NCI-H2227 (cell line): ENCODE results near the gene SH2D1B.
A peak's percentile ranks its signal among the peaks of the same experiment; 100 is the strongest.

Source experiments
- DNase-seq: peaks from one replicate; lab custom pipeline; 2025; ENCODE audit not compliant: unreplicated experiment; lab: John Stamatoyannopoulos, UW

The SH2D1B gene

DNA sequence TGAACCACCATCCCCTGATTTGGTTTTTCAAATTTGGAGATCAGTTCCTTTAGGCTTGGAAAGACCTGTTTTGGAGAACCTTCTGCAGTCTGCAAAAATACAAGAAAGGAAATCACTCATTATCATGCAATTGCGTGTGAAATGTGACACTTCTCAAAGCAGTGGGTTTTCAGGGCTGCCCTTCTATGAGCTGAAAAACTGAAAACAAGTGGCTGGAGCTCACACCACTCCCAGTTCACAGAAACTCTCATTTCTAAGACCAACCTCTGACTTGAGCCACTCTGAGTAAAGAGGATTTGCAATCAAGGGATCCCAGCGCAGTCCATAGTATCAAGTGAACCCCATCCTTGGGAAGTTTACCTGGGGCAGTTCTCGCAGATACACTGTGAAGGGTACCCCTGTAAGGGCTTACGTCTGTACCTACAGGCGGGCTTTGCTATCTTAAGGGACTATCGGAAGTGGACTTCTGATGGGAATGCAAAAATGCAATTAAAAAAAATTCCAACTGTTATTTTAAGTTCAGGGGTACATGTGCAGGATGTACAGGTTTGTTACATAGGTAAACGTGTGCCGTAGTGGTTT, 12.8 kb downstream of the SH2D1B start:
- no peak for DNase-seq

DNA sequence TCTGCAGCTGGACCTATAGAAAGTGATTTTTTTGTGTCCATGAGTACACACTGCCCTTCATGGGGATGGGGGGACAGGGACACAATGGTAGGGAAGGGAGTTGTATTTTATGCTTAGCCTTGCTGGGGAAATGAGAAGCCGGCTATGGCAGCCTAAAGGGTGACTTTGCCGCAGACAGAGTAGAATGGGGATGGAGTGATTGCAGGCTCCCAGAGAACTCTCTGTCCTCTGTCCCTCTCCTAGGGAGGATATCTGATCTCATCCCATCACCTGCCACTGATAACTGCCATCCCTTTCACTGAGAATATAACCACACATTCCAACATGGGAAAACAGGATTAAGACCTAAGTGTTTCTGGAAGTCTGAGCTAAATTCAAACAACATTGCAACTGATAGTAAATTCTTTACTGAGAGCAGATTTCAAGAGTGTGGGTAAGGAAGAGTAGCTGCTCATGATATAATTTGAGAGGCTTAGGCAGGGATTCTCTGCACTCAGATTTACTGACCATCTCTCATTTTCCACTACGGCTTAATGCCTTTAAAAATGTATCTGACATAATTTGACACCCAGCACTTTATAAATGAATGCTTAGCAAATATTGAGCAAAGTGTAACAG, 13.9 kb downstream of the SH2D1B start:
- DNase-seq = no peak

DNA sequence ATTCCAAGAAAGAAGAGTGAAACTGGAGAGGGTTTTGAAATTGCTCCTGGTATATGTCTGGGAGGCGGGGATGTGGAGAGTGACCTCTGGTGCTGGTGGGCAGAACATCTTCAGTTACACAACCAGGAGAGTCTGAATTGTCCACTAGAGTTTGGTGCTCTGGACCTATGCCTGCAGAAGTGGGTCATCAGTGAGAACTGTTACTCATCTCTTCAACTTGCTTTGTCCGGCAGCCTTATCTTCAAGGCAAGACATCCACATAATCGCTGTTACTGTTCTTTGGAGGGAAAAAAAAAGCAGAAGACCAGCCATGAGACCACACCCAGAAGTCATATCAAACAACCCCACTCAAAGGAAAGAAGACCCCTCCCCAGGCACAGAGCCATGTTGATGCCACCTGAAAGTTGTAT, 14.9 kb downstream of the SH2D1B start:
- no peak for DNase-seq

DNA sequence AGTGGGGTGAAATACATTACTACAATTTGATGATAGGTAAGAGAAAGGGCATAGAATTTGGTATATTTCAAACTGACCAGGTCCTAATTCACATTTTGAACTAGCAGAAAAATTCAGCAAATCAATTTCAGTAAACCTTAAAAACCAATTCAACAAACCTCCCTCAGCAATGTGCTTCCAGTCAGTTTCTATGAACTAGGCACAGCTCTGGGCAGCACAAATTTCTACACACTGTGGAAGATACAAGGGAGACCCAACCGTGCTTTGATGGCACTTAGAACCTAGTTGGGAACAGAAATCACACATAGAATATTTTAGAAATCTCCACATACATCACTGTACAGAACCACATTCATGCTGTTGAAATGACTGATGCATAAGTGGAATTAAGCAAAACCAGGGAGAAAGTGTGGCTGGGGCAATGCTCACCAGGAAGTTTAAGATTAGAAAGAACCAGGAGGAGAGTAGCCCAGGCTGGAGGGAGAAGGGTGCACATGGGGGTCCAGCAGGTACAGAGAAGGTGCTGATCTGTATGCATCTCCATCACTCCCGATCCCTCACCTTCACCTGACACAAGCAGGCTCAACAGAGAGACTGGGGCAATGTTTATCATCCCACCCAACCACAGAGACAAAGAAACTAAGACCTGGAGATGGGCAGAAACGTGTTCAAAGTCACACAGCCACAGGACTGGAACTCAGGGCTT, 15.6 kb downstream of the SH2D1B start:
- DNase-seq = no peak

DNA sequence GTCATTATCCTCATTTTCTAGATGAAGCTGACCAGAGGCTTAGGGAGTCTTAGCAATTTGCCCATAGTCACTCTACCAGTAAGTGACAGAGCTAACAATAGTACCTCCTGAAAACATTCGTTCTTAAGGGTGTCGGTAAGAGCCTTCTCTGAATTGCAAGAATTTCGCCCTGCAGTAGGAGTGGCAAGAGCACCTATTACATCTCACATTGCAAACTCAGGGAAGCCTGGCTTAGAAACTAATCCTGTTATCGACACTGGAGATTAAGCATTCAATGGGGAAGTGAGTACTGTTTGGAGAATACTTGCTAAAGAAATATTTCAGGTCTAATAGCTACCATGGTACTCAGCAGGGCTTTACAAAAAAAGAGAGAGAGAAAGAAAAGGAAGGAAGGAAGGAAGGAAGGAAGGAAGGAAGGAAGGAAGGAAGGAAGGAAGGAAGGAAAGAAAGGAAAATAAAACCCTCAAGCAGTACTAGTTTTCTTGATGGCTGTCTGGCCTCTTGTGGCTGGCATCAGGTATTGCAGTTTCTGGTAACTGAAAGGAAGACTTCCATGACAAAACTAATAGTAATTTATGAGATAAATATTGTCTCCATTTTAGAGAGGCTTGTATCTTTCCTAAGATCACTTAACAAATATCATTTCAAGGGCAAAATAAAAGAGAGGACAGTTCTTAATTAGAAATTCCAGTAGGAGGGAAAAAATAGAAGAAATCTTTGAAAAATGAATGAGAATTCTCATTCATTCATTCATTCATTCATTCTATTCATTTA, 20.0 kb downstream of the SH2D1B start:
- peak; percentile 32 for DNase-seq

DNA sequence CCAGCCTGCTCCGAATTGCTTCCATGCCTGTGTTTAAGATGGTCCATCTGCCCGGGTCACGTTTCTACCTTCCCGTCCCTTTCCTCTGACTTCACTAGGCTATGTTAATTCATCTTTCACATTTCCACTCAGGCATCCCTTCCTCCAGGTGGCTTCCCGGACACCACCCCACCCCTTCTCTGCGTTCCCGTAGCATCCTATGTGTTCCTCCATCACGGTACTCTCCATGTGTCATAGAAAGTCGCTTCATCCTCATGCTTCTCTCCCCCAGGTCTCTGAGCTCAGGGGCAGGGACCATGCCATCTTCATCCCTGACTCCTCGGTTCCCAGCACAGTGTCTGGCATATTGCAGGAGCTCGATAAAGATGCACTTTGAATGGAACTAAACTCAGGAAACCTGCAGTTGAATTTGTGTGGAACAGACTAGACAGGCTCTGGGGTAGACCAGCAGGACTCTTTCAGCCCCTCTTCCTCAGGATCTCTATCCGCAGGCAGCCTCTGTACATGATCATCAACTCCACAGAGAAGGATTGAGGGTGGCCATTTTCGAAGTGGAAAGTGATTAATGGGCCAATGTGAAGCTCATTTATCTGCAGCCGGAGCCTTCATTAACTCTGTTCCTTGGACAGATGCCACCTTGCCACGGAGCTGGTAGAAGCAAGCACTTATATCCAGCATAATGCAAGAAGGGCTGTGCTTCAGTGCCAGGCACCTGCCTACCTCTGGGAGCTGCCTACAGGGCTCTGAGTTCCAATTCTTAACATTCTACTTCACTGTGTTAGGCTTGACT, 21.3 kb downstream of the SH2D1B start:
- DNase-seq = peak; percentile 10

DNA sequence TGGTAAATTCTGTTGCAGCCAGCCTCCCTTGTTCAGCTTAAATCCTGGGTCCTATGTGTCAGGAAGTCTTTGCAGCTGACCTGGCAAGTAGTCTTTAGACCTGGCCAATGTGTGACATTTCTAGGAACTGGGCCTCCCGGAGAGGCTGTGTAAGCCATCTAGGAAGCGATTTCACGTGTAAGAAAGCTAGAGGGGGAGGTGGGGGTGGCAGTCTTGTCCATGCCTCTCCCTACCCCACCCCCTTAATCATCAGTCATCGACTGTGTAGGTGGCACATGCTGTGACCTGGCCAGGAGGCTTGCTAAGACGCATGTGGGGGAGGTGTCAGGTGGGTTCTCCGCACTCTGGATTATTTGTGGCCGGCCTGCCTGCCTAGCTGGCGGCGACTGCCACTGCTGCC, 22.0 kb downstream of the SH2D1B start:
- no peak for DNase-seq

DNA sequence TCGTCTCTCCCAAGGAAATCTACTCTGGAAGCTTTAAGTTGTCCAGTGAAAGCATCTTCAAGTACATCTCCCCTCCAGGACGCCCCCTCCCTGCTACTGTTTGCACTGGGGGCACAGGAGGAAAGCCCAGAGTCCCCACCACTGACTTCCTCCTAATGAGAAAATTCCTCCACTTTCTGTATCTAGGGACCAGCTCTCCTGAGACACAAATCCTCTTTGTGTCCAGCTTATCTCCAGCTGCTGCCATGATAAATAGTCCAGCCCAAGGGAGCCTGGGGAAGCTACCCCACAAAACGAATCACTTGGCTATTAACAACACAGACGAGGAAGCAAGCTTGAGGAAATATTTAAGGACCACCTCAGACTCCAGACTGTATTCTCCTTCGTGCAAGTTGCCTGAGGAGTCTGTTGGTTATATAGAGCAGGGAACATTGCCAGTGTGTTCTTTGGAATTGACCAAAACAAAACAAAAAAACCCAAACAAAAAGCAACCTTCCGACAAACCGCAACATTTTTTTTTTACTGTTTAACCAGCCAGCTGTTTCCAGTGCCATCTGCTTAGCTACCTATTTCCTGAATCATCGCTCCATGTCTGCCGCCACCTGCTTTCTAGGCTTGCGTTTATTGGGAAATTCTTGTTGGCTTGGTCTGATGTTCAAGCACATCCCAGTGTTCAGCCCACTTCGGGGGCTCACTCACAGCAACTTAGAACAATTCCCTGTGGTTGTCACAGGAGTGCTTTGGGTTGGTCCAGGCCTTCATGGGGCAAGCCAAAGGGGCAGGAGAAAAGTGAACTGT, 22.7 kb downstream of the SH2D1B start:
- DNase-seq = no peak

DNA sequence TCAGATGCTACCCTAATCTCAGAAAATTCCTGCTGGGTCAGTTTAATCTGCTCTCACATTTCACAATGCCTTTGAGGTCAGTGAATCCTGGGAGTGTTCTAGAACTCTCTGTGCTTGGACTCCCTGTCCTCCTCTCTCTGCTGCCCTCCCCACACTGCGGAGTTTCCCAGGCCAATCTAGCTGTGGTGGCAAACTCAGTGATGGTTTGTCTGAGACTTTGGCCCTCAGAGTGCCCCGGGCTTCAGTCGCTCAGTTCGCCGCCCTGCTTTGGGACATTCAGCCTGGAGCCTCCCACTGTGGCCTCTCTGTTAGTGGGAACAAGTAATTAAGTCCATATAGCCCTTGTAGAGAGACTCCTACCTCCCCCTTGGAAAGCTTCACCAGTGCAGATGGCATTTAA, 23.3 kb downstream of the SH2D1B start:
- DNase-seq = no peak

DNA sequence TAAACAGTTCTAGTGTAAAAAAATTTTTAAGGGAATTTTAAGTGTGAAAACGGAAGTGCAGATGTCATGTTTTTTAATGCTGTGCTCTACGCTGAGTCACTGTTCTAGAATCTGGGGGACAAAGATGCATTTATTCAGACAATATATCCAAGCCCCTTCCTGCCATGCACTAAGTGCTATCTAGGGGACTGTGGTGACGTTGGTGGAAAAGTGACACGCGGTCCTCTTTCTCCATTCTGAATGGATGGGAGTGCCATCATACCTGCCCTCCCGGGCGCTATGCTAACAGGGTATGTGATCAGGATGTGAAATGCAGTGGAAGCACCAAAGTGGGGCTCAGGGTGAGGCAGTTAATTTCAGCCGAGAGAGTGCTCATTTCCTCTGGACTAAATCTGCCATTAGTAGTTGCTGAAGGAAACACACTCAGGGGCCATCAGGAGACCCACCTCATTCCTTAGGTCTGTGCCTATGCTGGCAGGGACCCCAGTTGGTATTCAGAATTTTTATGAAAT, 23.8 kb downstream of the SH2D1B start:
- no peak for DNase-seq

DNA sequence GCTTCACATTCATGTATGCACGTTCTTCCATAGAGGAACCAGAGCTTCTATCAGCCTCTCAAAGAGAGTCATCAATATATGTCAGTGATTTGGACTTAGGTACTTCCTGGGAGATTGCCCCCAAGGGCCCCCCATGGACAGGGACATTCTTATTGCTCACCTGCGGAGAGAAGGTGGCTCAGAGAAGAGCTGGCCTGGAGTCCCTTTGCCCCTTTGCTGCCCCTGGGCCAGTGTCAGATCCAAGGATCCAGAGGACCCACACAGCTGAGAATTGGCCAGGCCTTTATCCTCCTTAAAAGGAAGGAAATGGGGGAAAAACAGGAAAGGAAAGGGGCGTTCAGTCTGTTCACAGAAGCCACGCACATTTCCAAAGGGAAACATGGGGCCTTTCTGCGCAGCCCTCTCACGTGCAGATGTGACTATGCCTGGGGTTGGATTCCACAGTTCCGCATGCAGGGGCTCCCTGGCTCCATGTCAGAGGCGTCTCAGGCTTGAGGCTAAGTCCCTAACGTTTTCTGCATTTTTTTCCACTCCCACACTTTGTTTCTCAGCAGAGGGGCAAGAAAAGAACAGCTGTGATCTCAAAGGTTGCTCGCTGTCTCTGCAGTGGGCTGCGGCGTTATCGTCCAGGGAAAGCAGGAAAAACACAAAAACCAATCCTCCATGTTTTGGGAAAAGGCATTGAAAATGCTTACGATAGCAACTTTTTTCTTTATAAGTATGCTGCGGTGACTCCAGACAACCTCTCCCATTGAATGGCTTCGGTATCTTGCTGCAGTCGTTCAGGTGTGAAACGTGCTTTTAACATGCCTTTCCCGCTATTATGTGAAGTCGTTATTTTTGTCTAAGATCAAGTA, 24.5 kb downstream of the SH2D1B start:
- DNase-seq = no peak

DNA sequence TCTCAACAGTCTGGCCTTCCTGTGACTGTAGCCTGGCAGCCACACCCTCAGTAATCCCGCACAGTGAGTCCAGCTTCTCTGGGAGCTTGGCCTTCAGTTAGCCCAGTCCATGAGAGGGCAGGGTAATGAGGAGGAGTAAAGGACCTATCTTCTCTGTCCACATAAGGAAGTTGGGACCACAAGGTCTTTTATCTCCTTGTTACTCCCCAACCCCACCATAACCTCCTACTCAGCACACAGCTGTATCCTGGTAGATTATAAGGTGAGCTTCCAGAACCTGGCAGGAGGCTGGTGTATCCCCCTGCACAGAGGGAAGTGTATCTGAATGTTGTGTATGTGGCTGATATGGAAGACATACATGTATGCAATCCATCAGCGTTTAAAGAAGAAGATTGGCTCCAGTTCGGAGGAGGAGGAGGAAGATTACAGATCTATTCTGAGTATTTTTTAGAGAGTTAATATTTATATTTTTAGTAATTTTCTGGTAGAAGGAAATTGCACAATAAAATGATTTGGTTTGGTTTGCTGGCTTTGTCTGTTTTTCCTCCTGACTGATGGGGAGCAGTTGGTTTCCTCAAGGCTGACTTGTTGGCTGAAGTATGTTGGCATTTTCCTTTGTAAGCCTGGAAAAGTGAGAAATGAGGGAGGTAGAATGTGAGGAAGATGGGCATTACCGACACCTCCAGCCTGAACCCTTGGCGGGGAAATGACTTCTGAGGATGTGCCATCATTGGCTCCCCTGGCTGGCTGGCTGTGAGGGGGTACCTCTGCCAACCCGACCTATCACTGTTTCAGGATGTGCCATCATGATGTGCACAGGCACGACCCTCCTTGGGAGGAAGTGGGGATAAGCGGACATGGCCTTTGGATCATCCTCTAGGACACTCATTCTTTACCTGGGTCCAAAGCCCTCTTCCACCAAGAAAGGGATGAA, 25.4 kb downstream of the SH2D1B start:
- DNase-seq = no peak

DNA sequence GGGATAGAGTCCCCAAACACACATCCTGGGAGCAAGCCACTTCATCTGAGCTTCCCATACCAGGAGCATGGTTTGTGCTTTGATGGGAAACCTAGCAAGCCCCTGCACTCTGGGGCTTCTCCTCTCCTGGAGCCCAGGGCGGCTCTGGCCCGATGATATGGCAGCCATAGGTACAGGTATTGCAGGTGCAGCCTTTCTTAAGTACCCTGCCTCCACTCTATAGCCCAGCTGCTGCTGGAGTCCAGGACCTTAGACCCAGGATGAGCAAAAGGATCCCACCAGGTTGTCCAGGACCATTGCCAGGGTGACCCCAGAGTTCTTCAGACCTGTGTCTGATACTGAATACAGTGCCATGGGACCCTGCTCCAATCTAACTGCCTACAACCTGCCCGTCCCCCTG, 26.2 kb downstream of the SH2D1B start:
- DNase-seq = no peak

DNA sequence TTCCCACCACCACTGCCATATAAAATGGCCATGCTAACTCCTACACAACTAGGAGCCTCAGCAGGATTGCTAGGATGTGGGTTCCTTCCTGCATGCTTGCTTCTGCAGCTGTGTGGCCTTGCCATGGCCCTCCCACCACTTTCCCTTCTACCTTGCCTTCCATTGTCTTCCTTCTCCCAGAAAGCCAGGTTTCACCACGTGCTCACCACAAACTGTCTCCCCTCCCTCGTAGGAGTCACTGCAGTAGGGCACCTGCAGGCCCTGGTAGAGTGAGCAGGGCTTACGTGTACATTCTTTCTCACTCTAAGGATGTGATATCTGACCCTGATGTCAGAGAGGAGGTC, 26.7 kb downstream of the SH2D1B start:
- no peak for DNase-seq

DNA sequence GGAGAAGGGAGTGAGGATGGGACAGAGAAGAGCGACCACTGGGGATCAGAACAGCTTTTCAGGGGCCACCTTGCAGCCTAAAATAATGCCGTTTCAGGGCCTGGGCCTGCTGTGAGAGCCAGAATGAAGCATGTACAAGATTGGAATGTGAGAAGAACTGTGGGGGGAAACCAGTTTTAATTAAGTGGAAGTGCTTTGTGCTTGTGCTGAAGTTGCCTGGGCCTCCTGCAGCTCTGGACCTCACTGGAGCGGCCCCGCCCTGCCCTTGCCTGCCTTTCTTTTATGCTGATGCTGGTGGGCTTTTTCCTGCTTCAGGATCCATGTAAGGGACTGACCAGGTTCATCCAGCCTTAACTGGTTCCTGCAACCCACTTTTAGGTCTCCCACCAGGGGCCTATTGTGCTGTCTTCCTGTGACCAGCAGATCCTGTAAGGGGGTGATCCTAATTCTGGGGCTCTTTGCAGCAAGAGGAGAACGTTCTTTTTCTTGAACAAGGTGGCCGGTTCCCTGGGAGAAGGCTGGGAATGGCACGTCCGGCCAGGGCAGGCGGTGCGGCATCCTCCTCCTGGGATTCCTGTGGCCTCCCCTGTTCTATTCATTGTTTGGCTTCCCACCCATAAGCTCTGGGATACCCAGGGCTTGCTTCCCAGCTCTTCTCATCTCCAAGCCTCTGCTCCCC, 27.2 kb downstream of the SH2D1B start:
- DNase-seq = no peak

DNA sequence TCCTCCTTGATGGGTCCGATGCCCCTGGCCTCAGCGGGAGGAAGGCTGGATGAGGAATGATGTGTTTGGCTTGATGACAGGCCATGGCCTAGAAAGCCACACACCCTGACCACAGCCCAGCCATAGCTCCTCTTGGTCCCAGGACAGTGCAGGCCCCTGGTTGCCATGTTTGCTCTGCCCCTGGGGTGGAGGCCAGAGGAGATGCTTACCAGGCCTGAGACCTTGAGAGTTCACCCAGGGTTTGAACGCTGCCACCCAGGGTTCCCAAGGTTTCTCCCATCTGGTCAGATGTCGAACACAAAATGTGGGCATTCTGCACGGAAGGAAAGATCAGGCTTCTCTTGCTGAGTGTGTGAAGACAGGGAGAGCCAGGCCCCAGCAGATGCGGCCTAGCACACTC, 27.8 kb downstream of the SH2D1B start:
- no peak for DNase-seq

DNA sequence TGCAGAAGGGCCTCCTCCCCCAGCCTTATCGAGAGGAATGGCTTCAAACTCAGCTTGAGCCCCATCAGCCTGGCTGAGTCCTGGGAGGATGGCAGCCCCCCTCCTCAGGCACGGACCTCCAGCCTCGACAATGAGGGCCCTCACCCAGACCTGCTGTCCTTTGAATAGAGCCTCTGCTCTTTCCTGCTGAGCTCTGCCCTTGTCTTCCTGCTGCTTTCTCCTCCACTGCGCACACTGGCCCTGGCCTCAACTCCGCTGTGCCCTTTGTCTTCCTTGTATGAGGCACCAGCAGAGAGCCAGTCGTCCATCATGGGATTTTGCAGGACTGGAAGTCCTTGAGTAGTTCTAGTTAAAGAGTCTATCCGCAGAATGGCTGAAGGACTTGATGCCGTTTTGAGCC, 28.4 kb downstream of the SH2D1B start:
- no peak for DNase-seq

DNA sequence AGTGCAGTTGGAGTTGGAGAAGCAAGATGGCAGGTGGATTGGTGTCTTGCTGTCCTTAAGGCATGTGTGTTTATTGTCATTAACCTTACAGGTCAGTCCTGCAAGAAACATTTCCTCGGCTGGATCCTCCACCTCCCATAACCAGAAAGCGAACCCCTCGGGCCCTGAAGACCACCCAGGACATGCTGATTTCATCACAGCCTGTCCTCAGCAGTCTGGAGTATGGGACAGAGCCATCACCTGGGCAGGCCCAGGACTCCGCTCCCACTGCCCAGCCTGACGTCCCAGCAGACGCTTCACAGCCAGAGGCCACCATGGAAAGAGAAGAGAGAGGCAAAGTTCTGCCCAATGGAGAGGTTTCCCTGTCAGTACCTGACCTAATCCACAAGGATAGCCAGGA, 28.8 kb downstream of the SH2D1B start:
- no peak for DNase-seq
